ENCODE data around the gene CFAP73. TPM values are rescaled to one million over a fixed set of nuclear protein-coding genes. Genes with fewer than 3 reads are reported as not detected.

CFAP73 gene
- total RNA-seq, 1 donor from 2014 or later = not detected

Other genes with a start within 250 kb of the CFAP73 start
- gene OAS1, start 242.8 kb upstream of the CFAP73 start, total RNA-seq (ENCODE audit: insufficient read depth, low replicate concordance) = 27.9 TPM
- gene OAS3, start 211.2 kb upstream of the CFAP73 start, total RNA-seq (ENCODE audit: insufficient read depth, low replicate concordance) = 8.4 TPM
- 4.6 TPM for gene OAS2, start 171.2 kb upstream of the CFAP73 start, total RNA-seq (ENCODE audit: insufficient read depth, low replicate concordance)
- 2.9 TPM for gene DTX1, start 93.0 kb upstream of the CFAP73 start, total RNA-seq (ENCODE audit: insufficient read depth, low replicate concordance)
- 0.24 TPM for gene RASAL1, start 14.0 kb upstream of the CFAP73 start, total RNA-seq (ENCODE audit: insufficient read depth, low replicate concordance)
- 27.7 TPM for gene DDX54, start 35.8 kb downstream of the CFAP73 start, total RNA-seq (ENCODE audit: insufficient read depth, low replicate concordance)
- gene RITA1, start 36.0 kb downstream of the CFAP73 start, total RNA-seq (ENCODE audit: insufficient read depth, low replicate concordance) = 17.3 TPM
- gene TPCN1, start 71.7 kb downstream of the CFAP73 start, total RNA-seq (ENCODE audit: insufficient read depth, low replicate concordance) = 9.1 TPM
- 14.0 TPM for gene SLC8B1, start 185.4 kb downstream of the CFAP73 start, total RNA-seq (ENCODE audit: insufficient read depth, low replicate concordance)
- 19.3 TPM for gene PLBD2, start 208.9 kb downstream of the CFAP73 start, total RNA-seq (ENCODE audit: insufficient read depth, low replicate concordance)

Measured in umbilical cord (tissue), 1 donor.